OCI-M1 (cell line): ENCODE results near the gene KCNK2.
A peak's percentile ranks its signal among the peaks of the same experiment; 100 is the strongest.

ENCODE experiments used
- DNase-seq: peaks from one replicate; lab custom pipeline; 2025; lab: John Stamatoyannopoulos, UW

The KCNK2 gene, protein sequence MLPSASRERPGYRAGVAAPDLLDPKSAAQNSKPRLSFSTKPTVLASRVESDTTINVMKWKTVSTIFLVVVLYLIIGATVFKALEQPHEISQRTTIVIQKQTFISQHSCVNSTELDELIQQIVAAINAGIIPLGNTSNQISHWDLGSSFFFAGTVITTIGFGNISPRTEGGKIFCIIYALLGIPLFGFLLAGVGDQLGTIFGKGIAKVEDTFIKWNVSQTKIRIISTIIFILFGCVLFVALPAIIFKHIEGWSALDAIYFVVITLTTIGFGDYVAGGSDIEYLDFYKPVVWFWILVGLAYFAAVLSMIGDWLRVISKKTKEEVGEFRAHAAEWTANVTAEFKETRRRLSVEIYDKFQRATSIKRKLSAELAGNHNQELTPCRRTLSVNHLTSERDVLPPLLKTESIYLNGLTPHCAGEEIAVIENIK

DNA sequence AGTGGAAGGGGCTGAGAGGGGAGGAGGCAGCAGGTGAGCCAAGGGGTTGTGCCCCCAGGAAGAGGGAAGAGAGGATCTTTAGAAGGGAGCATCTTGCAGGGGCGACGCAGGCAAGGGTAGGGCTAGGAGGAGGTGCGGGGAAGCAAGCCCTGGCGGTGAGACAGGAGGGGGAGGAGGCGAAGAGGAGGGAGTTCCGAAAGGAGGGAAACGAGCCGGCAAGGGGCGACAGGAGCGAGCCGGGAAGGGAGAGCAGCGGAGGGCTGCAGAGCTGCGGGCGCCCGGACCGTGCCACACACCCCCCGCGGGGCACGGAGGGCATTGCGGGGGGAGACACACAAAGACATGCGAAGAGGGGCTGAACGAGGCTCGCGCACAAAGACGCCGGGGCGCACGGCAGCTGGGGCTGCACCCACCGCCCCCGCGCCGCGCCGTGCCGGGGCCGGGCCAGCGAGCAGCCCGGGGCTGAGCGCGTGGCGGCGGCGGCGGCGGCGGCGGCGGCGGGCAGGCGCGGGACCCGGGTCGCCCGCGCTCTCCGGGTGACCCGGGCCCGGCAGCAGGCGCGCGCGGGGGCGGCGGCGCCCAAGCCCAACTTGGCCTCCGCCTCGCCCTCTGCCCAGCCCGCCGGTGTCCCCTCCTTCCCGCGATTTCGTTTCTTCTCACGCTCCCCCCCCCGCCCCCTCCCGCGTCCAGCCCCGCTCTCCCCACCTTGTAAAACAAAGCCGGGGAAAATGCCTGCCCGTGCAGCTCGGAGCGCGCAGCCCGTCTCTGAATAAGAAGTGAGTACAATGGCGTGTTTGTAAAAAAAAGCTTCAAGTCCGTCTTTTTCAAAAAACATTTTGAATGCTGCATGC, at the start of gene KCNK2:
KCNK2 (plus strand) TSS at position 206 of the 851 bp plus-strand sequence. CDS start 649 bp downstream, outside the sequence.
- DNase-seq = no peak

DNA sequence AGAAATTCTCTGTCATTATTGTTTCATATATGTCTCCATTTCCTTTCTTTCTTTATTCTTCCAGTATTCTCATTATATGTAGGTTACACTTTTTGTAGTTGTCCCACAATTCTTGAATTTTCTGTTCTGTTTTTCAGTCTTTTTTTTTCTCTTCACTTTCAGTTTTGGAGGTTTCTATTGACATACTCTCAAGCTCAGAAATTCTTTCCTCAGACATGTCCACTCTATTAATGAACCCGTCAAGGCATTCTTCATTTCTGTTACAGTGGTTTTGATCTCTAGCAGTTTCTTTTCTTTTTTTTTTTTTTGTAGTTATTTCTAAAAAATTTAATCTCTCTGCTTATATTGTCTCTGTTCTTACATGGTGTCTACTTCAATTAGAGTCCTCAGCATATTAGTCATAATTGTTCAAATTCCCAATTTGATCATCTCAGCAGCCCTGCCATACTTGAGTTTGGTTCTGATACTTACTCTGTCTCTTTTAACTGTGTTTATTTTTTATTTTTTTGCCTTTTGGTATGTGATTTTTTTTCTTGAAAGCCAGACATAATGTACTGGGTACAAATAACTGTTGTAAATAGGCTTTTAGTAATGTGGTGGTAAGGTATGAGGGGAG, 49.5 kb upstream of the KCNK2 start:
- no peak for DNase-seq

DNA sequence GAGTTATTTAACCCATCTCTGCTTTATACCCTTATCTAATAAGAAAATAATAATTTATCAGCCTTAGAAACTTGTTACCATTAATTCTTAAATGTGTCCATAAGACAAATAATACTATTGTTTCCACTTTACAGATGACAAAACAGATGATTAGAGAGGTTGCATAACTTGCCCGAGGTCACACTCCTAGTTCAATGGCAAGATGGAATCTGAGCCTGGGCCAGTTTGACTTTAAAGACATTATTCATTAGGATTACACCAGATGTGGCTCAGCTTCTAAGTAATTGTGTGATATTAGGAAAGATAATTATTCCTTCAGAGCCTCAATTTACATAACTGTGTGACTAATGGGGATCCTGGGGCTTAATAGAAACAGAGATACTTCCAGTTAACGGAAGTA, 42.3 kb upstream of the KCNK2 start:
- no peak for DNase-seq

DNA sequence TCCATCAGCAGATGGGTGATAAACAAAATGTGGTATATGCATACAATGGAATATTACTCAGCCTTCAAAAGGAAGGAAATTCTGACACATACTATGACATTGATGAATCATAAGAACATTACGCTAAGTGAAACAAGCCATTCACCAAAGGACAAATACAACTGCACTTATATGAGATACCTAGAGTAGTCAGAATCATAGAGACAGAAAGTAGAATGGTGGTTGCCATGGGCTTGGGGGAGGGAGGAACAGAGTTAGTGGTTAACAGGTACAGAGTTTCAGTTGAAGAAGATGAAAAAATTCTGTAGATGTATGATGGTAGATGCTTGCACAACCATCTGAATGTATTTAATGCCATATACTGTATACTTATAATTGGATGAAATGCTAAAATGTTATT, 39.1 kb upstream of the KCNK2 start:
- DNase-seq = no peak

DNA sequence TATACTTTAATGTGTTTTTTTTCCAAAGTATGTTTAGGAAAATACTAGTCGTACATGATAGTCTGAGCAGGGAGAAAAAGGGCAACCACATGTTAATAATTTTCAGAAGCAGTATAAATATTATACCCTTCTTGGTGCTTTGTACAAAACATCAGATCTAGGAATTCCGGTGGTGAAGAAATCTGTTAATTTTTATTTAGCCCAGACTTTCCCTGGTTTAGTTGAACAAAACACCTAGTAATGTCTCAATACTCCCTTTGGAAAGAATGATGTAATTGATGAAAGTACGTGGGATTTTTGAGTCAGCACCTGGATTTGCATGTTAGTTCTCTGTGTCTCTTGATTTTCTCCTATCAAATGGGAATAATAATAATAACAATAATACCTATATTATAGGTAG, 38.4 kb upstream of the KCNK2 start:
- no peak for DNase-seq

DNA sequence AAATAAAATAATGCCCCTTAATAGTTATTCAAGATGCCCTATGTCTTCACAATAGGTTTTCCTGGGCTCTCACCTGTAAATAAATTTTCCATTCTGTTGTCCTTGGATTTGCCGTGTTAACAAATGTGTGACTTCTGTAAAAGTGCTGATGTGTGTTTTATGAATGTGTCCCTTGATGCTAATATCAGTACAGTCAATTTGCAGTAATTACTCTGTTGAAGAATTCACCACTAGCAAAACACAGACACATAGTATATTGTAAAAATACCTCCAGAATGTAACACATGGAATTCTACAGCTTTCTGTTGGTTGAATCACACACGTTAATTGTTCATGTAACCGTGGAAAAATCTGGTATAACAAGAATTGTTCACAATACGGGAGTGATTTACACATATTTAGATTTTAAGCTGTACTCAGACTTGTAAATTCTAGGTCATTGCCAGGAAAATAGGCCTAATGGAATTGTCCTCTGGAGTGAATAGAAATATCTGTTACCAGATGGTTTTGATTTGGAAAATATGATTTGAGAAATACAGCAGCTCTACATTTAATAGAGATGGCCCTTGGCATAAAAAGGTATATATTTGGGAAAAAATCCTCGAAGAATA, 36.7 kb upstream of the KCNK2 start:
- no peak for DNase-seq

DNA sequence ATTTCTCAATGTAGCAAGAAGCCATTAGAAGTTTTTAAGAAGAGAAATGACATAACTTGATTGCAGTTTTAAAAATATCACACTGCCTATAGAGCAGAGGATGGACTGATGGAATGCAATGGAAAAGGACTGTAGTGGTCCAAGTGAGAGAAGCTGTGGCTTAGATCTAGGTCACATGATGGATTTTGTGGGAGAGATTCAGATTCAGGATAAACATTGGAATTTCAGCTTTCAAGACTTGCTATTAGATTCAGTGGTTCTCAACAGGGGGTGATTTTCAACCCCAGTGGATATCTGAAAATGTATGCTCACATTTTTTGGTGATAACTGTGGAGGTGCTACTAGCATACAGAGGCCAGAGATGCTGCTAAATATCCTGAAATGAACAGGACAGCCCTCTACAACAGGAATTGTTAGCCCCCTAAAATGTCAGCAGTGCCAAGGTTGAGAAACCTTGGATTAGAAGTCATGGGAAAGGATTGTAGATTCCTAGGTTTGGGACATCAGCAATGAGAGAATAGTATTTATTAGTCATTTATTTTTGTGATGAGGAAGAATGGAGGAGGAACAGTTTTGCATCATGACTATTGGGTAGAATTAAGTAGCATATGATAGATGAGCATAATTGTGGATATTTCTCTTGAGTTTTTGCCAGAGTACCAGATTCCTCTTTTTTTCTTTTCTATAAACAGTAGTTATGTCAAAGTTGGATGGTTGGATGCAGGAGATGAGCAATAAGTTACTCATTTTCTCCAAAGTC, 30.1 kb upstream of the KCNK2 start:
- no peak for DNase-seq

DNA sequence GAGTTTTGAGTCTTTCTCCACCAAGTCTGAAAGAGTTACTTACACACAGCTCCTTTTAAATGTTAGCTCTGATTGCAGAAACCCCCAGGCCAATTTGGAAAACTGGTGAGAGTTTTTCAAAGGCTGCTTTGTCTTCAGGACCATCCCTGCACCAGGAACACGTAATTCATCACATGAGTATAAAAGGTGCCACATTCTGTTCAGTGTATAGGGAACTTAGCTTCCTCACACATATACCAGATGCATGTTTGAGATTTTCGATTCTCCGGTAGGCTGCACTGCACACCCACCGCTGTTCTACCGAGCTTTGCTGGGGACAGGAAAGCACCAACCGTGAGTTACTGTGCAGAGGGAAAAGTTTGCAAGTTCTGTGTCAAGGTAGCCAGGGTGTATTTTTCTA, 28.3 kb upstream of the KCNK2 start:
- DNase-seq = no peak

DNA sequence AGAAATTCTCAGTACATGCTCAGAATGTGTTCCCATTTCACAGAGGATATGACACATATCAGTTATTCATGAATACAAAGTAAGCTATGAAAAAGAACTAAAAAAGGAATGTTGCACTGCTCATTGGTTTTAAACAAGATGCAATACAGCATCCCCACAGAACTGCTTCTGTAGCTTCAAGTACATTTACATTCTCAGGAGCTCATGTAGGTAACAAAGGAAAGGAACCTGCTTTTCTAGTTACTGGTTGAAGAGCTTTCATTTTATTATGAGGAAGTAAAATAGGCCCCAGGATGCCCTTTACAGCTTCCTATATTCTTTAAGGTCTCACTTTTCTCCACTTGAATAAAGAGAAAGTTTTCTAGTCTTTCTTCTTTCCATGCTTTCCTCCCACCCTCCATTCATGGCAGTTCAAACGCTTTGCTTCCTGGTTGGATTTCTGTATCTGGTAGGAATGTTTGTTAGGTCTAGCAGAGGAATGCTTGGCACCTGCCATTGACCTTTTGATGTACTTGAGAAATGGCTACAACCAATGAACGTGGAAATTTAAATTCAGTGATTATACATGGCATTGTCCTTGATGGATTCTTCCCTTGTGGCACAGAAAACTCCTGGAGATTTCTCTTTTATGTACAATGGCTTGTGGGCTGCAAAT, 27.1 kb upstream of the KCNK2 start:
- no peak for DNase-seq

DNA sequence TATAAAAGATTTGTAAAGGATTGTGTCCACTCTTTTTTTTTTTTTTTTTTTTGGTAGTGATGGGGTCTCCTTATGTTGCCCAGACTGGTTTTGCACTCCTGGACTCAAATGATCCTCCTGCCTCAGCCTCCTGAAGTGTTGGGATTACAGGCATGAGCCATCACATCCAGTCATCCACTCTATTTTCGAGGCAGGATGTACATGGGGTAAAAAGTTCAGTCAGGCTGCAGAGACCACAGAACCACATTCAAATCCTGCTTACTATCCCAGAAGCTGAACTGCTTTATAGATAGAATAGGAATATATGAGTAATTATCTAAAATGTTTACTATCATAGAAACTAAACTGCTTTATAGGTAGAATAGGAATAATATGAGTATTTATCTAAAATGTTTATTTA, 26.0 kb upstream of the KCNK2 start:
- no peak for DNase-seq

DNA sequence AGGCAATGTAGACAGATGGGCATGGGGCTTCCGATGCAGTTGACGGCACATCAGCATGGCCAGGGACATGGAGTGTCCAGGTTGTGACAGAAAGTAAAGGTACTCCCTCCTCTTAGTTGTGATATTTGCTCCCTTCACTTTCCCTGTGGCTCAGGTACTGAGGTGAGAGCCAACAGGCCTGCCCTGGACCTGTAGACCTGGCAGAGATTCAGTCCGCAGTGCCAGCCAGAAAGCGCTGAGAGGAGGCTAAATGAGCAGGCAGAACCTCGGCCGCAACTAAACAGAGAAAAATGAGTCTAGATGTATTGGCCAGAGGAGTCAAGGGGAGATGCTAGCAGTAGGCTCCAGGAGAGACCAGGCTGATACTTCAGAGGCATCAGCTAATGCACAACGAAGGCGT, 22.6 kb upstream of the KCNK2 start:
- no peak for DNase-seq

DNA sequence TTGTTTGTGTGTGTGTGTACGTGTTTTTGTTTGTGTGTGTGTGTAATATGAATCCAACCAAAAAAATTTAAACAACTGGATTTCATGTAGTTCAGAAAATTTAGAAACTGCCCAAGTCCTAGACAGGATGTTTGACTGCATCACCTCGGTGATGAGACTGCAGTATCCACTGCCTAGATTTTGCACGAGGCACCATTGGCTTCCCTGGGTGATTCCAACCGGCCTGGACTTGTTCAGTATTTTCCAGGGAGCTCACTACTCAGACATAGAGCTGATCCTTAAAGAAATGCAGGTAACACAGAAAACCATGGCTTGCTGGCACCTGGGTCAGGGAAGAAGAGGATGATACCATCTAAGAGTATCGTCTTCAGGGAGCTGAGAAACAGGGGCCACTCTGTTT, 18.2 kb upstream of the KCNK2 start:
- DNase-seq = no peak

DNA sequence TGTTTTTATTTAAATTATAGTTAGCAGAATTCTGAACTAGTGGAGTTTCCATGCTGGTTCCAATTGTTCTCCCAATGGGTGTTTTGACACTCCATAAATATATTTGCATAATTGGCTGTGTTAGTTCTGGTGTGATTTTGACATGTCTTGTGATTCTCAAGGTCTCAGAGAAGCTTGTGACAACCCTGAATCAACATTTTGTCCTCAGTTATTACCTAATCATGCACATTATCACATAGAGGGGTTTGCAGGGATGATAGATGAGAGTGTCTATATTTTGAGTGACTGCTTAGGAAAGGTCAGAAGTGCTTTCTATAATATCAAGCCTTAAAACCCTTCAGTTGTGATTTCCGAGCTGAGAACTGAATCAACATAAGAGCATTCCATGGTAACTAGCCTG, 11.5 kb upstream of the KCNK2 start:
- DNase-seq = no peak

DNA sequence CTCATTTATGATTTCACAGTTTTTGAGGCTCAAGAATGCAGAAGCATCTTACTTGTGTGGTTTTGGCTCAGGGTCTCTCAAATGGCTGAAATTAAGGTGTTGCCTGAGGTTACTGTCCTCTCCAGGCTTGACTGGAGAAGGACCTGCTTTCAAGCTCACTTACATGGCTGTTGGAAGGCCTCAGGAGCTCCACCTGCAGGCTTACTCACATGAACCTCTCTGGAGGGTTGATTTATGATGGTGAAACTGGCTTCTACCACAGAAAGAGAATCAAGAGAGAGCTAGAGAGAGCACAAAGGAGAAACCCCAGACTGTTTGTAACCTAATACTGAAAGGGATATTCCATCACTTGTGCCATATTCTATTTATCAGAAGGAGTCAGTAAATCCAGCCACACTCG, 6.2 kb upstream of the KCNK2 start:
- DNase-seq = peak; percentile 45

DNA sequence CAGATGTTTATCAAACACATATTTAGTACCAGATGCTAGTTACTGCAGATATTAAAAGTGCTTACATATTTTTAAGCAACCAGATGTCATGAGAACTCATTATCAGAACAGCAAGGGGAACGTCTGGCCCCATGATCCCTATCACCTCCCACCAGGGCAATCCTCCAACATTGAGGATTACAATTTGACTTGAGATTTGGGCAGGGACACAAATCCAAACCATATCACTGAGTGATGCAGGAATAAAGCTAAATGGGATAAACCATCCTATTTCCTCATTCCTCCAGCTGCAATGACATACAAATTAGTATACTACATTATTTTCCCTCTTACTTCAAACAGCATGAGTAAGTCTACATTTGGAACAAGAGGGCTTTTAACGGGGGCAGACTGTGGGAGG, 3.1 kb upstream of the KCNK2 start:
- no peak for DNase-seq

DNA sequence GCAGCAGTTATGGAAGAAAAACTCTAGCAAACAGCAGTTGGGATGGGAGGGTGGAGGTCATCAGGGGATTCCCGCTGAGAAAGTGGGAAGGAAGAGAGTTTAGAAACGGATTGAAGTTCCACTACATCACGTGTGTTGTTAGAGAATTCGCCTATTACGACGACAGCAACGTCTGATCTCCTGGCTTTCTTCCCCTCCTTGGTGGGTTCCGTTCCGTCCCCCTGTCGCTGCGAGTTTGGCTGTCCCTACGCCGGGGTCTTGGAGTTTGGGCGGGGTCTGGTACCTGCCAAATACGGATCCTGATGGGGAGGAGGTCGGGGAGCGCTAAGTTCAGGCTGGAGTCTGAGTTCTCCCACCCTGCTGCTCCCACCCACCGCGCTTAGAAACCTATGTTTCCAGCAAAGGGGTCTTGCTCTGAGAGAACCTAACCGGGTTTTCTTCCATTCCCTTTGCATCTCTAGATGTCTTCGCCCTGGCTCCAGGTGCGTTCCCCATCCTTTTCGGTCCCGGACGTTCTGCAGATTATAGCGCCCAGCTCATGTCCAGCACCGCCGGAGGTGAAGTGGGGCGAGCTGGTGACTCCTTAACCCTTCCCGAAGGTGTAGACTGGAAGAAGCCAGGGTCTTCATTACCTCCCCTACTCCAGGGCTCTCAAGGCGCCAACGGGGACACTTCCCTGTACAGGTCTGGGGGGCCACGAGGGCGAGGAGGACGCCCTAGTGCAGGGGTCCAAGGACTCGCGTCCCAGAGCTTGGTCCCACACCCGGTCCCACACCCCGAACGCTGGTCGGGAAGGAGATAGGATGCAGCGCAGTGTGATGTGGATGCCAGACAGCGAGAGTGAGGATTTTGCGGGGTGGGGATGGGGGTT, 641 bp upstream of the KCNK2 start:
- DNase-seq = no peak

DNA sequence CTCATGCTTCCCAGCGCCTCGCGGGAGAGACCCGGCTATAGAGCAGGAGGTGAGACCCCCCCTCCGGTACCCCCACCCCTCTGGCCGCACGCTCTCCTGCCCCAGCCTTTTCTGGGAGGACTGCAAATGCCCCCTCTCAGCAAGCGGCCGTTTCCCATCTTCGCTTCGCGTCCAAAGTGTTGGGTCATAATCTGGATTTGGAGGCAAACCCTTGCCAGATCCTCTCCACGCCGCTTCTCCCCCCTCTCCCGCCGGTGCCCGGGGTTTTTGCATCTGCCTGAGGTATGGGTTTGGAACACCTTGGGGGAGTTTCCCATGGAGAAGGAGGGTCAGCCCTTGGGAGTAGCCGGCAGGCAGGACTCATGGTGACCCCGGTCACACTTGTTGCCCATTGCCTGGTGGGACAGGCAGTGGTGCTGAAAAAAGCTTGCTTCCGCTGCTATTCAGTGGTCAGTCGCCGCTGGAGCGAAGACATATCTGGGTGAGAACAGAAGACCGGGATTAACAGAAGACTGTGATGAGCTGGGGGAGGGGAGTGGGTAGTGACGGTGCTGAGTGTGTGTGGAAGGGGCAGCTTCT, 935 bp downstream of the KCNK2 start:
- DNase-seq = no peak

DNA sequence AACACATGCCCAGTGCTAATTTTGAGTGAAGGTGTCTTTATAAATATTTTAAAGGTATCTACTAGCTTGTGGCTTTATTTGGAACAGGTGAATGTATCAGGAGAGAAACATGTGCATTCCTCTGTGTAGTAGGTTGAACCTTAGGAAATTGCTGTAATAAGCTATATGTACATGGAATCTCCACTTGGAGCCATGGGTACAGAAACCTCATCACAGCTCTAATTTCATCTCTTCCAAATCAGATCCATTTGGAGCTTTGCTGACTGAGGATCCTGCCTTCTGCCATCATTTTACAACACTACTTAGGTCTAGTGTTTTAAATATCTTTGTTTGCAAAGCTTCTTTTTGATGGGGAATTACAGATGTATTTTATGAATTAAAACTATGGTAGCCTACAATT, 2.1 kb downstream of the KCNK2 start:
- no peak for DNase-seq

DNA sequence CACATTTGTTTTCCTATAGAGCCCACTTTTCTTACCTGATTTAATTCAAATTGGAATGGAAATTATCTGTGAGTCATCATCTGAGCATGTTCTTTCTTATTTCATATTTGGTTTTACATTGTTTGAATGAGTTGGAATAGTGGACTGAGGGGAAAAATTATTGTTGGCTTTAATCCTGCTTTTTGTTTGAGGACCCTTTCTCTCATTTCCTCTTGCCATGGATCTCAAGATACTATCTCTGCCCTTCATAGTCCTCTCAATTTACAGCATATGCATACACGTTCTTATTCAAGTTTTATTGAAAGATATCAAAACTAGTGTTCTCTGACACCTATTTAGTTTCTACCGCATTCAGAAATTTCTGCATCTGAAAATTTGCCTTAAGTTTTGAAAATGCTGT, 5.1 kb downstream of the KCNK2 start:
- no peak for DNase-seq

DNA sequence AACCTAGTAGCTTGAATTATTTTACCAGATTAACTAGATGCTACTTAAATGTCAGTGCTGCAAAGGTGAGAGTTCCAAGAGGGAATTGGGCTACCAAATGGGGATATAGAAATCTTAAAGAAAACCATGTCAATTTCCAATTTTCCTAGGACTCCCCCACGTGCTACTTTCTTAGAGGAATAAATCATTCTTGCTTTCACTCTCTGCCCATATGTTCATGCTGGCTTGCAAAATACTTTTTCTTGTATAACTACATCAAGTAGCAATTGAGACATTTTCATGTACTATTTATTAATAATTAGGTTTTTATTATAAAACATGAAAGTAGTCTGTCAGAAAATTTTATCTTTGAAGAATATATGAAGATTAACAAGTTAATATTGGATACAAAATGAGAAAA, 11.8 kb downstream of the KCNK2 start:
- no peak for DNase-seq
